Right cardiac atrium (tissue), 5 donors: ENCODE results near the gene FMN1. TPM values are rescaled to one million over a fixed set of nuclear protein-coding genes. Genes with fewer than 3 reads are reported as not detected.

Experiments used
- ATAC-seq, 2 donors: fragments of 200-7000 bp; cut with Tn5 transposase; one replicate each; pipeline versions ENCODE4 v1.8.0 to v1.9.1; 2020; ENCODE audit warnings: moderate library complexity in 2 of 2, mild to moderate bottlenecking in 1 of 2
- DNase-seq, 3 donors: peaks; one replicate each; pipeline ENCODE4 v3.0.0-alpha.2; 2020
- H3K27ac ChIP-seq: one replicate; pipeline ENCODE4 v1.5.1; 2013; ENCODE audit warnings: mild to moderate bottlenecking, low read length, control low read depth, moderate library complexity
- H3K27me3 ChIP-seq: one replicate; pipeline ENCODE4 v1.6.1; 2013; ENCODE audit not compliant: control insufficient read depth, insufficient read depth
- H3K4me1 ChIP-seq: one replicate; pipeline ENCODE4 v1.6.1; 2013; ENCODE audit warnings: low read length; ENCODE audit not compliant: control insufficient read depth, insufficient read depth
- H3K4me3 ChIP-seq: one replicate; pipeline ENCODE4 v1.5.1; 2013; ENCODE audit warnings: low read length, control low read depth
- H3K9me3 ChIP-seq: one replicate; pipeline ENCODE4 v1.6.1; 2013; ENCODE audit warnings: low read length; ENCODE audit not compliant: control insufficient read depth
- WGBS: extraction: QIAGEN DNeasy Blood & Tissue Kit; methylation state at CpG from one replicate; pipeline ENCODE4 v1.1.7; 2013; 5-methylcytosine and 5-hydroxymethylcytosine counted together
- intact Hi-C, 4 donors: fragments of 100-400 bp; cut with DNase I; formaldehyde crosslinking; loops; one replicate each; pipeline versions ENCODE4 v1.11.0 to v1.14.0; 2022 to 2023
- polyA plus RNA-seq: library from polyadenylated mRNA; stranded (reverse); fragments of 200-250 nt; gene quantifications from one replicate; pipeline ENCODE4 v1.2.3, GENCODE V29; 2013
- total RNA-seq, 4 donors: library from RNA; stranded (reverse); fragmentation: NEBNext Ultra II Directional; extraction: Animal tissue kit (Norgen Biotek cat#: 25700); gene quantifications; one replicate each; pipeline ENCODE4 v1.2.1, GENCODE V29; 2021
- donor health status: healthy with polysubstance abuse.
- donor health status: DM: no; HTN: yes; CAD: no.
- donor health status: DM: no; HTN: no; CAD: no.
- donor health status: DM: no; HTN: yes; CAD: no; lungs with severe emphysema.
- donor health status: DM: yes; HTN: yes; CAD: no.

FMN1 gene
- total and polyA plus RNA-seq, 5 donors = 0.63 to 8.5 (median 3.5) TPM

GRCh38 chr15:33171202-33171601, 23.3 kb downstream of the FMN1 start:
- H3K27ac ChIP-seq = no peak overlapping the region
- ATAC-seq (no peak), DNase-seq (no peak)
- intact Hi-C loops = no loop called here
- peaks cover 1% of the 10 kb centered on the region for H3K4me1 ChIP-seq
- H3K4me3 ChIP-seq = no peak overlapping the region
- no peaks in the 10 kb centered on the region for H3K9me3 ChIP-seq
- WGBS = 82% methylated on average over 2 of the region's 2 CpGs
- no peaks in the 10 kb centered on the region for H3K27me3 ChIP-seq

- no peak for DNase-seq
- WGBS = 83% methylated on average over 3 of the region's 3 CpGs
- H3K9me3 ChIP-seq = no peaks in the 10 kb centered on the region
- H3K4me3 ChIP-seq = no peak overlapping the region
- H3K27me3 ChIP-seq = no peaks in the 10 kb centered on the region
- intact Hi-C loops = no loop called here
- H3K4me1 ChIP-seq = peaks cover 1% of the 10 kb centered on the region
- no peak for ATAC-seq
- no peak overlapping the region for H3K27ac ChIP-seq
Measured at GRCh38 chr15:33169625-33170024, 24.9 kb downstream of the FMN1 start.

- intact Hi-C loops = no loop called here
- WGBS = 73% methylated on average over 2 of the region's 2 CpGs
Measured at GRCh38 chr15:33168444-33168843, 26.1 kb downstream of the FMN1 start.

GRCh38 chr15:33163816-33164215, 30.7 kb downstream of the FMN1 start:
- Histone ChIP-seq H3K4me1 (no peaks in the 10 kb centered on the region), H3K4me3 (no peak overlapping the region), H3K27me3 (no peaks in the 10 kb centered on the region), H3K27ac (no peak overlapping the region), H3K9me3 (no peaks in the 10 kb centered on the region)
- 84% methylated on average over 3 of the region's 3 CpGs for WGBS
- intact Hi-C loops = no loop called here
- no peak for DNase-seq
- ATAC-seq = no peak

More at GRCh38 chr15:33168444-33168843, 26.1 kb downstream of the FMN1 start:
- H3K4me1 ChIP-seq = peaks cover 1% of the 10 kb centered on the region
- no peak for DNase-seq
- no peaks in the 10 kb centered on the region for H3K9me3 ChIP-seq
- no peak for ATAC-seq
- H3K27me3 ChIP-seq = no peaks in the 10 kb centered on the region
- no peak overlapping the region for H3K27ac ChIP-seq
- H3K4me3 ChIP-seq = no peak overlapping the region

- no peaks in the 10 kb centered on the region for H3K9me3 ChIP-seq
- no peaks in the 10 kb centered on the region for H3K4me1 ChIP-seq
- intact Hi-C loops = no loop called here
- no peak overlapping the region for H3K27ac ChIP-seq
- no peak overlapping the region for H3K4me3 ChIP-seq
- WGBS = 82% methylated on average over 3 of the region's 3 CpGs
- no peak for ATAC-seq
- no peaks in the 10 kb centered on the region for H3K27me3 ChIP-seq
- no peak for DNase-seq
Measured at GRCh38 chr15:33161209-33161608, 33.3 kb downstream of the FMN1 start.

- H3K4me3 ChIP-seq = no peak overlapping the region
- DNase-seq (no peak), ATAC-seq (peak in 1 of 2 donors; percentile 25)
- 63% methylated on average over 5 of the region's 5 CpGs for WGBS
- no peaks in the 10 kb centered on the region for H3K9me3 ChIP-seq
- H3K4me1 ChIP-seq = no peaks in the 10 kb centered on the region
- H3K27me3 ChIP-seq = no peaks in the 10 kb centered on the region
- no peak overlapping the region for H3K27ac ChIP-seq
- intact Hi-C loops = no loop called here
Measured at GRCh38 chr15:33160581-33161165, 33.8 kb downstream of the FMN1 start.

- ATAC-seq = peak in 1 of 2 donors; percentile 29
- no peak overlapping the region for H3K27ac ChIP-seq
Measured at GRCh38 chr15:33159726-33160453, 34.6 kb downstream of the FMN1 start.

GRCh38 chr15:33158366-33158765, 36.1 kb downstream of the FMN1 start:
- ATAC-seq = peak in 1 of 2 donors; percentile 43
- intact Hi-C loops = no loop called here

More at GRCh38 chr15:33159726-33160453, 34.6 kb downstream of the FMN1 start:
- H3K4me3 ChIP-seq = no peak overlapping the region
- no peak for DNase-seq
- H3K4me1 ChIP-seq = no peaks in the 10 kb centered on the region
- intact Hi-C loops = no loop called here
- H3K9me3 ChIP-seq = no peaks in the 10 kb centered on the region
- whole genome bisulfite sequencing = 70% methylated on average over 3 of the region's 3 CpGs
- H3K27me3 ChIP-seq = no peaks in the 10 kb centered on the region

GRCh38 chr15:33157371-33158037, 37.0 kb downstream of the FMN1 start:
- H3K4me1 ChIP-seq = no peaks in the 10 kb centered on the region
- 96% methylated on average over 6 of the region's 6 CpGs for WGBS
- ATAC-seq = no peak

More at GRCh38 chr15:33158366-33158765, 36.1 kb downstream of the FMN1 start:
- no peaks in the 10 kb centered on the region for H3K4me1 ChIP-seq
- no peaks in the 10 kb centered on the region for H3K9me3 ChIP-seq
- no peak overlapping the region for H3K4me3 ChIP-seq
- no peak for DNase-seq
- WGBS = 91% methylated on average over 1 of the region's 1 CpG
- no peaks in the 10 kb centered on the region for H3K27me3 ChIP-seq
- no peak overlapping the region for H3K27ac ChIP-seq

GRCh38 chr15:33155691-33156420, 38.7 kb downstream of the FMN1 start:
- intact Hi-C loops = no loop called here
- Histone ChIP-seq H3K4me1 (no peaks in the 10 kb centered on the region), H3K9me3 (no peaks in the 10 kb centered on the region), H3K27ac (no peak overlapping the region), H3K27me3 (no peaks in the 10 kb centered on the region), H3K4me3 (no peak overlapping the region)
- ATAC-seq (no peak), DNase-seq (no peak)
- 80% methylated on average over 7 of the region's 7 CpGs for WGBS

More at GRCh38 chr15:33157371-33158037, 37.0 kb downstream of the FMN1 start:
- no peak overlapping the region for H3K27ac ChIP-seq
- no peaks in the 10 kb centered on the region for H3K9me3 ChIP-seq
- H3K27me3 ChIP-seq = no peaks in the 10 kb centered on the region
- no peak overlapping the region for H3K4me3 ChIP-seq
- intact Hi-C loops = no loop called here
- peak in 1 of 3 donors; percentile 52 for DNase-seq
